ENCODE data around the gene PSMC3IP.

Gene PSMC3IP

DNA sequence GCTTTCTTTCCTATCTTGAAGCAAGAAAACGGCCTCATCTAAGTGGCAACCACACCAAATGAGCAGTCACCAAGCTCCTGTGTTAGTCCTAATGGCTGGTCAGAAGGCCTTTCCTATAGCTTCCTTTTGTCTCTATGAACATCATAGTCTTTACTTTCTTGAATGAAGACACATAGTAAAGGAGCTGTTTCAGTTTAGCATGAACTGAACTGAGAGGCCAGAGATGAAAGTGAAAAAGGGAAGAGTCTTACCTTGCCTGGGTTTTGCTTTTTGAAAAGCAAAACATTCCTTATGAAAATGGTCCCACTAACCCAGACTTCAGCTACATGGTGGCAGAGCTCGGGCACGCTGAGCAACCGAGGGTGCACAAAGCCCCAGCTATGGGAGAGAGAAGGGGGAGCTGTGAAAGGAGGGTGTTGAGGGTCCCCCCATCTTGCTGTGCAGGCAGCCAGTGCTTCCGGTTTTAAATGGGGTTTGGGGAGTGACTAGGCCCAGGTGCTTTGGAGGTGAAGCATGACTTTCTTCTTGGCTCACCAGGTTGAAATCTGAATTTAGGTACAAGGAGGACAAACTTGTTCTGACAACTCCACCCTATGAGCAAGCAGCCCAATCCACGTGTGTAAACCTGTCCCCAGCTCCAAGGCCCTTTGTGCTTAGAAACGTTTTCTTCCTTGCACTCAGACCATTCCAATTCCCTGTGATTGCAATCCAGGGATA lies 9.1 kb upstream of the PSMC3IP start:
- no peak for DNase-seq (ENCODE audit: low read depth in 3 of 3, low spot score in 1 of 3)

DNA sequence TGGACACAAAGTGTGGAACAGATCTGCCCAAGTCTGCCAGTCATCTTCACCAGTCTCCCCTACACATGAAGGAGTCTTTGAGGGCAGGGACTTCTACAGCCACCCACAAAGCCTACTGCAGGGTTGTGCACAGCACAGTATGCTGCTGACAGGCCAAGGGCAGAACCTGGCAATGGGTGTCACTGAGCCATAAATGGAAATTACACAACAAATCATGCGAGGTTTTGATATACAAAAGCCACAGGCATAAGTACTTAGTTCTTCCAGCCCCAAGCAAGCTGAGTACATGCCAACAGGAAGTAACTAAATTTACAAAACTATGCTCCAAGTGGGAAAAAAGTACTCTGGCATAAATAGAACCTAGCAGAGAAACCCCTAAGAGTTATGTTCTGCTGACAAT lies 7.8 kb upstream of the PSMC3IP start:
- no peak for DNase-seq (ENCODE audit: low read depth in 3 of 3, low spot score in 1 of 3)

DNA sequence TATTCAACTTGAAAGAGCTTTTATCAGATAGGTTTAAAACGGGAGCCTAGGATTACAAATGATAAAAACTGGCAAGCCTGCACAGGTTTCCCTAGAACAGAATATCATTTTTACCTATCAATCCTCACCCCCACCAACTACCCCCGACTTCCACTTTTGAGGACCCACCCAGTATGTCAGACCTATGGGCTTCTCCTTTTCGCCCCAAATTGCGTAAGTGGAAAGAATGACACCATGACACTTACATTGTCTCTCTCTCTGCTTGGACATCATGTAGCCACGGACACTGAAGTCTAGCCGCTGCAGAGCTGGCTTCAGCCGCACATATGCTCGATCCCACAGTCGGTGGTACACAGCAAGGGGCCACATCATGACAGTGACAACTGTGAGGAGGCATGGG lies 7.4 kb upstream of the PSMC3IP start:
- no peak for DNase-seq (ENCODE audit: low read depth in 3 of 3, low spot score in 1 of 3)

DNA sequence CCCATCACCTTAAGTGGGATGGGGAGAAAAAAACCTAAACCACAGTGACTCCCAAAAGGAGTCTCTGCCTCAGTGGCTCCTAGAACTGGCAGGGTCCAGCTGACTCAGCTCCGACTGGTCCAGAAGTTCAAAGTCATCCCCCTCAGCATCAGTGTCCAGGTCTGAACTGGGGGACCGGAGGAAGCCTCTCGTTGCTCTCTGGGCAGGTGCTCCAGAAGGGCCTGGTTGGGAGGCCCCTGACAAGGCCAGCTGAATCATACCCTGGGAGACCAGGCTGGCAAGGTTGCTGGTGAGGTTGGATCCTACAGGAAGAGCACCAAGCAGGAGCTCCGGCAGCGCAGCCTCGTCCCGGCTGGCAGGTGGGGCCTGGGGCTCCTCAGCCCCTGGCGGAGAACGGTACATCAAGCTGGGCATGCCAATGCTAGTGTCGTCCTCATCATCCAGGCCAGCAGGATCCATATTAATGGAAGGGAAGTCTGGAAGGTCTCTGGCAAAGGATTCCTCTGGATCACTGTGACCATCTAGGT lies 4.3 kb upstream of the PSMC3IP start:
- DNase-seq (ENCODE audit: low read depth in 3 of 3, low spot score in 1 of 3): no peak

DNA sequence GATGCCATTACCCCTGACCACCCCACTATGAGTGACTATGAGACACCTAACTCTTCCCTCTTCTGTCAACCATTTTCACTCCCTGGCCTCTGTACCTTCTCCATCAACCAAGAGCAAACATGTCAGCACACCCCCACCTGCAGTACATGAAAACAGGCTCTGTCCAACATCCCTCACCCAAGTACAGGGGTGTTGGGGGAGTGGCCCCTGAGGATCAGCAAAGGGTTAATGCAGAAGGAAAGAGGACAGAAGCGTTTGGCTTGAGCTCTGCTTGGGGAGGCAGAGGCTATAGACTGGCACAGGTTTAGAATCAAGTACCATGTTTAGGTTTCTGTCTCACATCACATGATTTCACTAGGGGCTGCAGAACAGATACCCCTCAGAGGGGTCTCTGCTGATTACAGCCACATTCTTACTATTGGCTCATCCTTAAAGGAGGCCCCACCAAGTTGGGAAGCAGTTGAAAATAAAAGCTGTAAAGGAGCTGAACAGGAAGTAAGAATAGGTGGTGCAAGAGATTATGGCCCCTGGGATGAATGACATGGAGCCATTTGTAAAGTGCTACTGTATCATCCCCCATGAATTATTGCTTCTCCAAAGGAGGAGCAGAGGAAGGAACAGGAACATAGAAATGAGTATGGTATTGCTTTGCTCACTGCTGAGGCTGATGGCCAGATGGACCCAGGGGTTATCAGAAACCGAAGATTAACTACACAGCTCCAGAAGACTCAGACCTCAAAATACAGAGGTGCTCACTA lies 2.4 kb upstream of the PSMC3IP start:
- DNase-seq (ENCODE audit: low read depth in 3 of 3, low spot score in 1 of 3): no peak

DNA sequence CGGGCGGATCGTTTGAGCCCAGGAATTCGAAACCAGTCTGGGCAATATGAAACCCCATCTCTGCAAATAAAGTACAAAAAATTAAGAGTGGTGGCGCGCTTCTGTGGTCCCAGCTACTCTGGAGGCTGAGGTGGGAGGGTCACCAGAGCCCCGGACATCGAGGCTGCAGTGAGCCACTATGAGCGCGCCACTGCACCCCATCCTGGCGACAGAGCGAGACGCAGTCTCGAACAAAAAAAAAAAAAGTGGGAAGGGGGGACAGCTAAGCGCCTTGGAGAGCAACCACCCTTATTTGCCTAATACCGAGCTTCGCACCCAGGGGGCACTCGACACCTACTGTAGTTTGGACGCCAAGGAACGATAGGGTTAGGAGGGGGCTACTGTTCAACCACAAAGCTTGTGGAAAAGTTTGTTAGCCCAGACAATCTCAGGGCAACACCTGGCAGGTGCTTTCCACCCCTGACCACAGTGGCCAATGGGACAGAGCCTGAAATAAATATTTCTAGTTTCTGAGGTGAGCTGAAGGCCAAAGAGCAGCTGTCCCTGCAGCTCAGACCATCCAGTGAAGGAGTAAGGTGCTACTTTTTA lies 847 bp upstream of the PSMC3IP start:
- DNase-seq (ENCODE audit: low read depth in 3 of 3, low spot score in 1 of 3): peak in 1 of 3 donors; percentile 65

DNA sequence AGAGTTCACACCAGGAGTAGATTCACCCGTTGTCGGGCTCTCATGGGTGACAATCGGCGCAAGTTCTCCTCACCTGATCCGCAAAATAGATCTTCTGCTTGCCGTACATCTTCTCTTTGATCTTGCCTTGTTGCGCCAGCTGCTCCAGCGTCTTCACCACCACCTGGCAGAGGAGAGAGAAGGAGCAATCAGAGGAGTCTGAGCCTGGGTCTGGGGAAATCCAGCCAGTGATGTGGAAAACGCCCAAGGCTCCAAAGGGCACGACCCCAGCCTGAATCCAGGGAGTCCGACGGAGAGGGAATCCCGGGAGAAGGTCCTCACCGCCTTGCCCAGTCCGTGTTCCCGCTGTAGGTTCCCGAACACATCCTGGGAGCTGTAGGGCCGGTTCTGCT lies 393 bp downstream of the PSMC3IP start:
- no peak for DNase-seq (ENCODE audit: low read depth in 3 of 3, low spot score in 1 of 3)

DNA sequence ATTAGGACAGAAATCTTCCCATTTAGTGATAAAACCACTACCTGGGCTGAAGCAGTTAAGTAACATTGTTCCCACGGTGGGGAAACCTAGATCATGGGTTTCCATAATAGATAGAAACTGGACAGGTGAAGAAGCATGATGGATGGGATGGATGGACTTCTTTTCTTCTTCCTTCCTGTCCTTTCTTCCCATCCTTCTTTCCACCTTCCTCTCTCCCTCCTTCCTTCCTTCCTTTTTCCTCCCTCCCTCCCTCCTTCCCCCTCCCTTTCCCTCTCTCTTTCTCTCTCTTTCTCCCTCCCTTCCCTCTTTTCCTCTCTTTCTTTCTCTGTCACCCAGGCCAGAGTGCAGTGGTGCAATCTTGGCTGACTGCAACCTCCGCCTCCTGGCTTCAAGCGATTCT lies 3.1 kb downstream of the PSMC3IP start:
- DNase-seq (ENCODE audit: low read depth in 3 of 3, low spot score in 1 of 3): no peak

DNA sequence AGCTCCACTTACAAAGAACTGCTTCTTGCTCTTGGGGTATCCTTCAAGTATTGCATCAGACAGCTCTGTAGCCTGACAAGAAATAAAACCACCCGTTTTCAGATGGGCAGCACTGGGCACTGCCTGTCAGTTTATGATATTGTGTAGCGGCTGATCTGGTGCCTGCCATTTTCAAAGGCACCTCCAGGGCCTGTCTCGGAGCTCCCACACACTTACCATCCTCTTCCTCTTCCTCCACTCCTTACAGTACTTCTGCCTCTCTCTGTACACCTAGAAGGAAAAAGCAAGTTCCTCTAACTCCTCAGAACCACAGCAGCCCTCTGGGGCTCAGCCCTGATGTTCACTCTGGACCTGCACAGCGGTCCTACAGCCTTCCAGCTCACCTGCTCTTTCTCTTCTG lies 4.4 kb downstream of the PSMC3IP start:
- no peak for DNase-seq (ENCODE audit: low read depth in 3 of 3, low spot score in 1 of 3)

DNA sequence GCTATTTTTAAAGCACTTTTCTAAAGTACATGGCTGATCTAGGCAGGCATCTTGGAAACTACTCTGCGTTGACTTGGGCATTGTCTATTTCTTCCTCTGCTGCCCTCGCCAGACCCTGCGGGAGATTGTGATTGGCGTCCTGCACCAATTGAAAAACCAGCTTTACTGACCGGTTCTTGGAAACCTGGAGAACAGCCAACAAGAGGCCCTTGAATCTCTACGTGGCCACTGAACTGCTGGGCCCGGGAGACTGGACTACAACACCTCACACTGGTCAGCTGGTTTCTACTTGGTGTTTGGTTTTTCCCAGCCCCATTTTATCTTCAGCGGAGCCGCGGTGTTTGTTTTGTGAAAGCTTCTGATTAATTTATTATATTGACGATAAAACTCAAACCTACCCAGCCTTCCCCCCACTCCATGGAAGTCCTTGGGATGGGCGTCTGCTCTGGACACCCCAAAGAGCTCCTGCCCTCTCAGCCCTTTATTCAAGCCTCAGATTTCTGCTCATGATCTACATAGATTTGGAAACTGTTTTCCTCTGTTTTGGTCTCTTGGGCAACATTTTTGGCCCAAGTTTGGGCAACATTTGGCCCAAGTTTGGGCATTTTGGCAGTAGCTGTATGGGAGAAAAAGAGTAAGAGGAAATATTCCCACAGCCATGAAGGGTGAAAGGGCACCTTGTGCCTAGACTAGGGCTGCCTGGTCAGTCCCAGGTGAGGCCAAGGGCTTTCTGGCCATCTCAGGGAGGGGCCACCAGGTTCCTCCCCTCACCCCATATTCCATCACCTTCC lies 5.9 kb downstream of the PSMC3IP start:
- no peak for DNase-seq (ENCODE audit: low read depth in 3 of 3, low spot score in 1 of 3)

DNA sequence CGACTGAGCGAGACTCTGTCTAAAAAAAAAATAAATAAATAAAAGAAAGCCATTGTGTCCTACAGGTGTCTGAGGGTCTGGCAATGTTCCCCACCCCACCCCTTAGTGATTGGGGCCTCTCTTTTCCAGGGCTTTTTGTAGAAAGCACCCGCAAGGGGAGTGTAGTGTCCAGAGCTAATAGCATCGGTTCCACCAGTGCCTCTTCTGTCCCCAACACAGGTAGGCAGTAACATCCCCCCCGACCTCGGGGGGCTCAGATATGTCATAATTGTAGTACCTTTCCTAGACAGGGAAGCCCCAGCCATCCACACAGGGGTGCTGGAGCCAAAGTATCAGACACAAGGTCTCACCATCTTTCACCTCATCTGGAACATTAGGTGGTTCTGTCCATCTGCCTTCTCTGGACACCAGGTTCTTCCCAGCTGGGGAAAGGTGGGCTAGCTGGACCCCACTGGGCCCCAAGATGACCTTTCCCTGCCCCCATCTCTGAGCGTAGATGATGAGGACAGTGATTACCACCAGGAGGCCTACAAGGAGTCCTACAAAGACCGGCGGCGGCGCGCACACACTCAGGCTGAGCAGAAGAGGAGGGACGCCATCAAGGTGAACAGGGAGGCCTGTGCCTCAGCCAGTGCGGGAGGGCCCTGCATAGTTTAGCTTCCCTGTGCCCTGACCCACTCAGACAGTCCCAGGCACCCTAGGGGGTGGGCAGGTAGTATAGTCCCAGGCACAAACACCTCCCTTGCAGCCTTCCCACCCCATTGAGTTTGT lies 9.0 kb downstream of the PSMC3IP start:
- DNase-seq (ENCODE audit: low read depth in 3 of 3, low spot score in 1 of 3): no peak

DNA sequence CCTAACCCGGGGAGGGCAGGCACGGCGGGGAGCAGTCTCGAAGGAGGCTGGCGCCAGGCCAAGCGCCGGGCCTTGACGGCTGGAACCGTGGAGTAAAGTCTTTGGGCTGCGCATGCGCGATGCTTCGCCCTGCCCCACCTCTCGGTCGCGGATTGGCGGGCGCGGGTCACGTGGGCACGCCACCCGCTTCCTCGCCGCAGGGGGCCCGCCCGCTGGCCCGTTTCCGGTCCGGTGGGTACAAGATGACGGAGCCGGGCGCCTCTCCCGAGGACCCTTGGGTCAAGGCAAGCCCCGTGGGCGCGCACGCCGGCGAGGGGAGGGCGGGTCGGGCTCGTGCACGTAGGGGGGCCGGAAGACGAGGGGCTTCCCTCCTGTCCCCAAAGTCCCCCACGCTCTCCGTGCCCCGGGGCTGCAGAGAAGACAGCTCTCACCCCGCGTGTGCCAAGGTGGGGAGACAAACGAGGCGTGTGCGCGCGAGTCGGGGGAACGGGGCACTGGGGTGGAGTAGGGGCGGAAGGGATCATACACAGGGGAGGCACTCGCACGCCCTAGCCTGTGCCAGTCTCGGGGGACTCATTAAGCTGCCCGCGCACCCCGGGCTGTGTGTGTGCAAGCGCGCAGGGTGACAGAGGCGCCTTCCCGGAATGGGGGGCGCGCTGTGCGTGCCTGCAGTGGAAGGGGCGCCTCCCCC lies 10.5 kb downstream of the PSMC3IP start, which contains the start of gene MLX:
Gene MLX (plus strand): TSS at position 218 of the 691 bp plus-strand sequence. CDS start 25 bp downstream, at position 243.
- peak; percentile 80 to 91 (median 85) for DNase-seq (ENCODE audit: low read depth in 3 of 3, low spot score in 1 of 3)

DNA sequence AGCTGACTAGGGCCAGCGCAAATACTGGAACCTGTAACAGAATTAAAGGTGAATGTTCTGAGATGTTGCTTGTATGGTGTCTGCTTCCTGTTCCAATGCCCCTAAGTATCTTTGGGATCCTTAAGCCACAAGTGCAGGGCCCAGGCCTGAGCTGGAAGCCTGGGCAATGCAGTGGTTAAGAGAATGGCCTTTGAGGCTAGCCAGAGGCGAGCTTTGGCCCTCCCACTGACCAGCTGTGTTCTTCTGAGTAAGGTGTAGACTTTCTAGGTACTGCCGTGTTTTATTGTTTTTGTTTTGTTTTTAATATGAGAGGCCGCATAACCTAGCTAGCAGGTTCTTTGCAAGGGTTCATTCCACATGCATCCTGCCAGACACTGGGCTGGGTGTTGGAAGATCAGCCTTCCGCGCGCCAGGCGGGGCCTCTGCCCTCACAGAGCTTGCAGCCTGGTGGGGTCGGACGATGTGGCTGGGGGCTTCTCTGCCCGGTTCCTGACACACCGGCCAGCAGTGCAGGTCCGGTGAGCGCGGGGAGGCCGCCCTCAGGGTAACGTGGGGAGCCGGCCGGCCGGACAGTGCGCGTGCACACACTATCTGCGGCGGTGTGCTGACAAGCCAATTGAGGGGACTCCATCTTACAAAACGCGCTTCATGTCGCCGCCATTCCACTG lies 11.2 kb downstream of the PSMC3IP start:
- no peak for DNase-seq (ENCODE audit: low read depth in 3 of 3, low spot score in 1 of 3)

DNA sequence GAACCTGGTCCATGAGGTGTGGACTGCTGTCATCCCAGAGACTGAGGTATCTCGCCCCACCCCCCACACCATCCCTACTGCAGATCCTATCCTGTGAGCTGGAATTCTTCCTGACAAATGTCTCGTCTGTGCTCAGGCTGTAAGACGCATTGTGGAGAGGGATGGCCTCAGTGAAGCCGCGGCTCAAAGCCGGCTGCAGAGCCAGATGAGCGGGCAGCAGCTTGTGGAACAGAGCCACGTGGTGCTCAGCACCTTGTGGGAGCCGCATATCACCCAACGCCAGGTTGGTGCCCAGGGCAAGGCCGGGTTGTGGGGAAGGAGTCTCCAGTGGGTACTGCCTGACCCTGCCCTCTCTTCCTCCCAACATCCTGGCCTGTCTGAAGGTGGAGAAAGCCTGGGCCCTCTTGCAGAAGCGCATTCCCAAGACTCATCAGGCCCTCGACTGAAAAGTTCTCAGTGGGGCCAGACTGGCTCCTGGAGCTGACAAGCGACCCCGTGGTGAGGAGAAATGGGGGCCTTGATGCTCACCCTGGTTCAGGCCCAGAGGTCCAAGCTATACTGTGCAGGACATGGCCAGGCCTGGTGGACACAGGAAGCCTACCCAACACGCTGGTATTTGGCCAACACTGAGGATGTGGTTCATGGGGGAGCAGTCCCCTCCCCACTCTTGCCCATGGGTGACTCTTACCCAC lies 11.9 kb downstream of the PSMC3IP start:
- no peak for DNase-seq (ENCODE audit: low read depth in 3 of 3, low spot score in 1 of 3)

DNA sequence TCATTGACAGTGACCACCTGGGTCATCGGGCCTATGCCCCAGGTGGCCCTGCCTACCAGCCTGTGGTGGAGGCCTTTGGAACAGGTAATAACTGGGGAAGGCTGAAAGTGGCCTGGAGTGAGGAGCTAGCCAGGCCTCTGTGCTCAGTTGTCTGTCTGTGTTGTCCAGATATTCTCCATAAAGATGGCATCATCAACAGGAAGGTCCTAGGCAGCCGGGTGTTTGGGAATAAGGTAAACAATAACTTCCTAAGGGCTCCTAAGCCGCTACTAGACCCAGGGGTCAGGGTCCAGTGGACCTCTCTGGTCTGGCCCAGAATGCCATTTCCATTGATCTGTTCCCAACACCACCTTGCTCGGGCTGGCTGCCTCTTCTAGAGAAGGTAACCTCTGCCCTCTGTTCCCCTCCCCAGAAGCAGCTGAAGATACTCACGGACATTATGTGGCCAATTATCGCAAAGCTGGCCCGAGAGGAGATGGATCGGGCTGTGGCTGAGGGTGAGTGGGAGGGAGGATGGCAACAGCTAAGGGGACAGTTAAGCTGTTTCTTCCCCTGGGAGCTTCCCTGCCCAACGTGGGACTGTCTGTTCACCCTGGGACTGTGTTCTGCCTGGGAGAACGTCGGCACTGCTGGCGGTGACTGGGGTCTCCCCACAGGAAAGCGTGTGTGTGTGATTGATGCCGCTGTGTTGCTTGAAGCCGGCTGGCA lies 12.6 kb downstream of the PSMC3IP start:
- no peak for DNase-seq (ENCODE audit: low read depth in 3 of 3, low spot score in 1 of 3)

DNA sequence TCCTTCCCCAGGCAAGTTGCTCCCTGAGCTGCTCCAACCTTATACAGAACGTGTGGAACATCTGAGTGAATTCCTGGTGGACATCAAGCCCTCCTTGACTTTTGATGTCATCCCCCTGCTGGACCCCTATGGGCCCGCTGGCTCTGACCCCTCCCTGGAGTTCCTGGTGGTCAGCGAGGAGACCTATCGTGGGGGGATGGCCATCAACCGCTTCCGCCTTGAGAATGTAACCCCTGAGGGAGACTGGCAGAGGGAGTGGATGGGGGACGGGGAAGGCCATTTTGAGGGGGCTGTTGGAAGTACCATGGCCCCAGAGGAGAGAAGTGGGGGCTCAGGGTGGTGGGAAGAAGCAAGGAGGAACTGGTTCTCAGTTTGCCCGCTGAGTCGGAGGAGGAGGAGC lies 13.6 kb downstream of the PSMC3IP start:
- DNase-seq (ENCODE audit: low read depth in 3 of 3, low spot score in 1 of 3): no peak

DNA sequence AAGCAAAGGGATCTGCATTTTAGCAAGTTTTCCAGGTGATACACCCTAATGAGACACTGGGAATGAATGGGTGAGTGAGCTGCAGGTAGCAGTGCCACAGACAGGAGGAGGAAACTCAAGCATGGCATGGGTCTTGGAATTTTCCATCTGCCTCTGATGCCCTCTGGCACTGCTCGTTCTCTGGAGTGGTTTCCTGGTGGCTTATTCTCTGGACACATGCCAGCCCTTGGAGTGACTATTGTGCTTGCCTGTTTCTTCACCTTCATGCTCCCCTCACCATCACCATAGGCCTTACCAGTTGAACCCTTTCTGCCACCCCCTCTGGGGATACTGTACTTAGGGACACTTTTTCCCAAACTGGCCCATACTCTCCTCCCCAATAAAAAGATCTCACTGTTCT lies 14.0 kb downstream of the PSMC3IP start:
- no peak for DNase-seq (ENCODE audit: low read depth in 3 of 3, low spot score in 1 of 3)

DNA sequence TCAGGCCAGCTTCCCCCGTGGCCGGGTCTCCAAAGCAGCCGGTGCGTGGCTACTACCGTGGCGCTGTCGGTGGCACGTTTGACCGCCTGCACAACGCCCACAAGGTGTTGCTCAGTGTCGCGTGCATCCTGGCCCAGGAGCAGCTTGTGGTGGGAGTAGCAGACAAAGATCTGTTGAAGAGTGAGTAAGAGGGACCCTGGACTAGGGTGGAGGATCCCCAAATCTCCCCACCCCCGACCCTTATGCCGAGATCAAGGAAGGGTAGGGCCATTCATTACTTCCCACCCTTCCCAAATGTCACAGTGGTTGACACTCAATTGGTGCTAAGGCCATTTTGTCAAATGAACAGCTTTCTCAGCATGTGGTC lies 14.4 kb downstream of the PSMC3IP start:
- no peak for DNase-seq (ENCODE audit: low read depth in 3 of 3, low spot score in 1 of 3)

Measured in stimulated activated CD4-positive, alpha-beta T cell treated with anti-CD3 and anti-CD28 coated beads, TNF-alpha, amount 100 ng/mL, for 1 hour (primary cell).